SK-N-SH treated with all-trans-retinoic acid at 6 μM for 48 hours (cell line): Measurements from ENCODE around the gene EML1.

Source experiments
- ATAC-seq: fragments of 200-7000 bp; cut with Tn5 transposase; 3 replicates; pipeline ENCODE4 v1.9.1; 2020; ENCODE audit warnings: mild to moderate bottlenecking, moderate library complexity
- ARNTL ChIP-seq: fragments of 450-650 bp; formaldehyde crosslinking; IDR thresholded peaks from 2 replicates; pipeline ENCODE4 v1.5.0; 2020; ENCODE audit warnings: low read depth, mild to moderate bottlenecking, moderate library complexity, borderline replicate concordance
- BACH2 ChIP-seq: fragments of 250-450 bp; sonication (Bioruptor Pico); IDR thresholded peaks from 2 replicates; pipeline ENCODE4 v1.9.0; 2021; ENCODE audit warnings: mild to moderate bottlenecking, borderline replicate concordance
- CSDC2 ChIP-seq: fragments of 250-450 bp; sonication (Bioruptor Pico); IDR thresholded peaks from 2 replicates; pipeline ENCODE4 v1.5.0; 2020; ENCODE audit warnings: mild to moderate bottlenecking, moderate library complexity
- ESRRG ChIP-seq: fragments of 250-450 bp; sonication (Bioruptor Pico); IDR thresholded peaks from 2 replicates; pipeline ENCODE4 v1.6.1; 2021; ENCODE audit warnings: mild to moderate bottlenecking
- GLIS3 ChIP-seq: fragments of 250-450 bp; sonication (Bioruptor Pico); IDR thresholded peaks from 2 replicates; pipeline ENCODE4 v1.5.0; 2020; ENCODE audit warnings: mild to moderate bottlenecking, moderate library complexity
- ISL1 ChIP-seq: fragments of 250-450 bp; sonication (Bioruptor Pico); IDR thresholded peaks from 2 replicates; pipeline ENCODE4 v2.1.2; 2022; ENCODE audit warnings: mild to moderate bottlenecking, moderate library complexity
- OSR1 ChIP-seq: fragments of 250-450 bp; sonication (Bioruptor Pico); IDR thresholded peaks from 2 replicates; pipeline ENCODE4 v1.8.0; 2022; ENCODE audit warnings: moderate library complexity, mild to moderate bottlenecking, inconsistent platforms
- PPARA ChIP-seq: fragments of 250-450 bp; sonication (Bioruptor Pico); IDR thresholded peaks from 2 replicates; pipeline ENCODE4 v1.5.0; 2020; ENCODE audit warnings: mild to moderate bottlenecking, borderline replicate concordance
- SNAI2 ChIP-seq: fragments of 250-450 bp; sonication (Bioruptor Pico); IDR thresholded peaks from 2 replicates; pipeline ENCODE4 v1.5.0; 2020; ENCODE audit warnings: mild to moderate bottlenecking, moderate library complexity
- TCF4 ChIP-seq: fragments of 250-450 bp; sonication (Bioruptor Pico); IDR thresholded peaks from 2 replicates; pipeline ENCODE4 v1.8.0; 2021; ENCODE audit warnings: mild to moderate bottlenecking, moderate library complexity, borderline replicate concordance
- TOX ChIP-seq: fragments of 250-450 bp; sonication (Bioruptor Pico); IDR thresholded peaks from 2 replicates; pipeline ENCODE4 v1.8.0; 2021; ENCODE audit warnings: mild to moderate bottlenecking, moderate library complexity, borderline replicate concordance
- ZC3H10 ChIP-seq: fragments of 250-450 bp; sonication (Bioruptor Pico); IDR thresholded peaks from 2 replicates; pipeline ENCODE4 v1.5.1; 2021; ENCODE audit warnings: mild to moderate bottlenecking, moderate library complexity
- ZFP3 ChIP-seq: fragments of 250-450 bp; sonication (Bioruptor Pico); IDR thresholded peaks from 2 replicates; pipeline ENCODE4 v1.5.0; 2020; ENCODE audit warnings: mild to moderate bottlenecking, moderate library complexity
- ZFP30 ChIP-seq: fragments of 450-650 bp; formaldehyde crosslinking; IDR thresholded peaks from 2 replicates; pipeline ENCODE4 v1.5.0; 2022; ENCODE audit warnings: mild to moderate bottlenecking, moderate library complexity
- ZNF70 ChIP-seq: fragments of 450-650 bp; formaldehyde crosslinking; IDR thresholded peaks from 2 replicates; pipeline ENCODE4 v1.5.0; 2020; ENCODE audit warnings: mild to moderate bottlenecking, moderate library complexity
- ZNF8 ChIP-seq: fragments of 450-650 bp; formaldehyde crosslinking; IDR thresholded peaks from 2 replicates; pipeline ENCODE4 v1.5.0; 2020; ENCODE audit warnings: mild to moderate bottlenecking, moderate library complexity
- TF ChIP-seq, protein P1 (sequence below): fragments of 250-450 bp; sonication (Bioruptor Pico); IDR thresholded peaks from 2 replicates; pipeline ENCODE4 v1.8.0; 2021; ENCODE audit warnings: low read depth, mild to moderate bottlenecking, moderate library complexity, borderline replicate concordance
- TF ChIP-seq, protein P2 (sequence below): fragments of 250-450 bp; sonication (Bioruptor Pico); IDR thresholded peaks from 2 replicates; pipeline ENCODE4 v1.5.1; 2020; ENCODE audit warnings: low read depth, mild to moderate bottlenecking, moderate library complexity
- TF ChIP-seq, protein P3 (sequence below): fragments of 250-450 bp; sonication (Bioruptor Pico); IDR thresholded peaks from 2 replicates; pipeline ENCODE4 v1.8.0; 2020; ENCODE audit warnings: mild to moderate bottlenecking, moderate library complexity, borderline replicate concordance
- TF ChIP-seq, protein P4 (sequence below): fragments of 250-450 bp; sonication (Bioruptor Pico); IDR thresholded peaks from 2 replicates; pipeline ENCODE4 v1.5.1; 2021; ENCODE audit warnings: mild to moderate bottlenecking, moderate library complexity
- TF ChIP-seq, protein P5 (sequence below): fragments of 250-450 bp; sonication (Bioruptor Pico); IDR thresholded peaks from 2 replicates; pipeline ENCODE4 v1.5.0; 2020; ENCODE audit warnings: mild to moderate bottlenecking, moderate library complexity

EML1 gene

DNA sequence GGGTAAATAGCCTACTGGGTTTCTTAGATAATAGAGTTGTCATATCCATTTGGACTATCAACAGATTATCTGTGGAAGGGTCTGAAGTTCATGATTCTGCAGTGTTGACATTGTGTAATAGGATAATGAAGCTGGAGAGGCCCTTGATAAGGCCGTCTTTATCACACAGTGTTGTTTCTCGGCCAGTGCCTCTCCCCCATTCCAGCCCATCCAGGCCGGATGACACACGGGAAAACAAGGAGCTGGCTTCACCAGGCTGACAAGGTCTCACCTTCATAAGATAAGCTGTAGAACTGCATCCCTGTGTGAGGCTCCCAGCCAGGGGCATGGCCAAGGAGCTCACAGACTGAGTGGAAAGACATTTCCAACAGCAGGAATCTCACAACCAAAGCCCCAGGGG lies 8.7 kb upstream of the EML1 start:
- no peak for TF ChIP-seq ESRRG
- TF ChIP-seq ZFP3 (CRISPR knock-in tag): no peak
- no peak for TF ChIP-seq BACH2 (CRISPR knock-in tag)
- TF ChIP-seq OSR1 (CRISPR knock-in tag): no peak
- no peak for TF ChIP-seq ZNF70 (CRISPR knock-in tag)
- TF ChIP-seq ZC3H10 (CRISPR knock-in tag): no peak
- TF ChIP-seq, protein P1, sequence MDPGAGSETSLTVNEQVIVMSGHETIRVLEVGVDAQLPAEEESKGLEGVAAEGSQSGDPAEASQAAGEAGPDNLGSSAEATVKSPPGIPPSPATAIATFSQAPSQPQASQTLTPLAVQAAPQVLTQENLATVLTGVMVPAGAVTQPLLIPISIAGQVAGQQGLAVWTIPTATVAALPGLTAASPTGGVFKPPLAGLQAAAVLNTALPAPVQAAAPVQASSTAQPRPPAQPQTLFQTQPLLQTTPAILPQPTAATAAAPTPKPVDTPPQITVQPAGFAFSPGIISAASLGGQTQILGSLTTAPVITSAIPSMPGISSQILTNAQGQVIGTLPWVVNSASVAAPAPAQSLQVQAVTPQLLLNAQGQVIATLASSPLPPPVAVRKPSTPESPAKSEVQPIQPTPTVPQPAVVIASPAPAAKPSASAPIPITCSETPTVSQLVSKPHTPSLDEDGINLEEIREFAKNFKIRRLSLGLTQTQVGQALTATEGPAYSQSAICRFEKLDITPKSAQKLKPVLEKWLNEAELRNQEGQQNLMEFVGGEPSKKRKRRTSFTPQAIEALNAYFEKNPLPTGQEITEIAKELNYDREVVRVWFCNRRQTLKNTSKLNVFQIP (CRISPR knock-in tag): no peak
- TF ChIP-seq, protein P2, sequence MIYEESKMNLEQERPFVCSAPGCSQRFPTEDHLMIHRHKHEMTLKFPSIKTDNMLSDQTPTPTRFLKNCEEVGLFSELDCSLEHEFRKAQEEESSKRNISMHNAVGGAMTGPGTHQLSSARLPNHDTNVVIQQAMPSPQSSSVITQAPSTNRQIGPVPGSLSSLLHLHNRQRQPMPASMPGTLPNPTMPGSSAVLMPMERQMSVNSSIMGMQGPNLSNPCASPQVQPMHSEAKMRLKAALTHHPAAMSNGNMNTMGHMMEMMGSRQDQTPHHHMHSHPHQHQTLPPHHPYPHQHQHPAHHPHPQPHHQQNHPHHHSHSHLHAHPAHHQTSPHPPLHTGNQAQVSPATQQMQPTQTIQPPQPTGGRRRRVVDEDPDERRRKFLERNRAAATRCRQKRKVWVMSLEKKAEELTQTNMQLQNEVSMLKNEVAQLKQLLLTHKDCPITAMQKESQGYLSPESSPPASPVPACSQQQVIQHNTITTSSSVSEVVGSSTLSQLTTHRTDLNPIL (CRISPR knock-in tag): no peak
- TF ChIP-seq, protein P3, sequence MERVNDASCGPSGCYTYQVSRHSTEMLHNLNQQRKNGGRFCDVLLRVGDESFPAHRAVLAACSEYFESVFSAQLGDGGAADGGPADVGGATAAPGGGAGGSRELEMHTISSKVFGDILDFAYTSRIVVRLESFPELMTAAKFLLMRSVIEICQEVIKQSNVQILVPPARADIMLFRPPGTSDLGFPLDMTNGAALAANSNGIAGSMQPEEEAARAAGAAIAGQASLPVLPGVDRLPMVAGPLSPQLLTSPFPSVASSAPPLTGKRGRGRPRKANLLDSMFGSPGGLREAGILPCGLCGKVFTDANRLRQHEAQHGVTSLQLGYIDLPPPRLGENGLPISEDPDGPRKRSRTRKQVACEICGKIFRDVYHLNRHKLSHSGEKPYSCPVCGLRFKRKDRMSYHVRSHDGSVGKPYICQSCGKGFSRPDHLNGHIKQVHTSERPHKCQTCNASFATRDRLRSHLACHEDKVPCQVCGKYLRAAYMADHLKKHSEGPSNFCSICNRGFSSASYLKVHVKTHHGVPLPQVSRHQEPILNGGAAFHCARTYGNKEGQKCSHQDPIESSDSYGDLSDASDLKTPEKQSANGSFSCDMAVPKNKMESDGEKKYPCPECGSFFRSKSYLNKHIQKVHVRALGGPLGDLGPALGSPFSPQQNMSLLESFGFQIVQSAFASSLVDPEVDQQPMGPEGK (CRISPR knock-in tag): no peak
- no peak for TF ChIP-seq ZFP30
- TF ChIP-seq ZNF8 (CRISPR knock-in tag): no peak
- TF ChIP-seq, protein P4, sequence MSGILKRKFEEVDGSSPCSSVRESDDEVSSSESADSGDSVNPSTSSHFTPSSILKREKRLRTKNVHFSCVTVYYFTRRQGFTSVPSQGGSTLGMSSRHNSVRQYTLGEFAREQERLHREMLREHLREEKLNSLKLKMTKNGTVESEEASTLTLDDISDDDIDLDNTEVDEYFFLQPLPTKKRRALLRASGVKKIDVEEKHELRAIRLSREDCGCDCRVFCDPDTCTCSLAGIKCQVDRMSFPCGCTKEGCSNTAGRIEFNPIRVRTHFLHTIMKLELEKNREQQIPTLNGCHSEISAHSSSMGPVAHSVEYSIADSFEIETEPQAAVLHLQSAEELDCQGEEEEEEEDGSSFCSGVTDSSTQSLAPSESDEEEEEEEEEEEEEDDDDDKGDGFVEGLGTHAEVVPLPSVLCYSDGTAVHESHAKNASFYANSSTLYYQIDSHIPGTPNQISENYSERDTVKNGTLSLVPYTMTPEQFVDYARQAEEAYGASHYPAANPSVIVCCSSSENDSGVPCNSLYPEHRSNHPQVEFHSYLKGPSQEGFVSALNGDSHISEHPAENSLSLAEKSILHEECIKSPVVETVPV: no peak
- TF ChIP-seq TOX (CRISPR knock-in tag): no peak
- TF ChIP-seq TCF4 (CRISPR knock-in tag): no peak
- TF ChIP-seq ARNTL (CRISPR knock-in tag): no peak
- TF ChIP-seq CSDC2: no peak
- TF ChIP-seq PPARA (CRISPR knock-in tag): no peak
- ATAC-seq: no peak

DNA sequence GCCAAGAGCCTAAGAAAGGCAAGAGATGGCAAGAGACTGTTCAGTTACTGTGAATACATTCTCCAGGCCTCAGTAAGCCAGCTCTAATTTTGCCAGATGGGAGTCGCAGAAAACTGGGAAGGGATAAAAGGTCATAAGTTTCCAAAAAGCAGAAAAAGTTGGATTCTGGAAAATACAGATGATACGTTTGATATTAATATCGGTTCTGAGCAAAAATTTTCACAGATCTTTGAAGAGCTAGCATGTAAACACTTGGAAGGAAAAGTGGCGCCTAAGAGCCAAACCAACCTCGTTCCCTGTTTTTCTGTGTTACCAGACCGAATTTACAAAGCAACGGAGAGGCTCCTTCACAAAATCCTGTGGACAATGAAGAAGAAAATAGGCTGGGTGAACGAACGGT lies 7.8 kb upstream of the EML1 start:
- no peak for ATAC-seq
- TF ChIP-seq, protein P4: no peak
- TF ChIP-seq BACH2 (CRISPR knock-in tag) (no peak), ISL1 (CRISPR knock-in tag) (no peak)
- TF ChIP-seq, all 23 proteins: peak for 0

DNA sequence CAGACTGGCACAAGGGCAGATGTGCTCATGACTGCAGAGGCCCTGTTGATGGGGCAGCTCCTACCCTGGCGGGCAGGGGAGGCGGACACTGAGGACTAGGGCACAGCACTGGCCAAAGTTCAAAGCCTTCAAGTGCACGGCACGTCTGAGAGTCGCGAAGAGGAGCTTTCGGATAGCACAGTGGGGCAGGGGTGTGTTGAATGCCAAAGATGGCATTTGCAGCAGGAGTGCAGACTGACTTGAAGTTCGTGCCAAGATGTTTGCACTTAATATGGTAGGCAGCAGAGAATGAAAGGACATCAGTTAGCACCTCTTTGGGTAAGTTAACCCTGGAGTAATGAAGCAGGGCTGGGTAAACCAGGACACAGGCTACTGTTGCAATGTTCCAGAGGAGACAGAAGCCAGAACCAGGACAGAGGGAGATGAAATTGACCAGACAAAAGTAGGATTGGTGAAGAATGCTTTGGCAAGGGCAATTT lies 6.7 kb upstream of the EML1 start:
- TF ChIP-seq SNAI2 (CRISPR knock-in tag): no peak
- TF ChIP-seq BACH2 (CRISPR knock-in tag): no peak
- no peak for TF ChIP-seq TCF4 (CRISPR knock-in tag)
- no peak for TF ChIP-seq ISL1 (CRISPR knock-in tag)
- TF ChIP-seq ZNF70 (CRISPR knock-in tag): no peak
- no peak for TF ChIP-seq GLIS3 (CRISPR knock-in tag)
- TF ChIP-seq, protein P1 (CRISPR knock-in tag): no peak
- no peak for TF ChIP-seq ZFP3 (CRISPR knock-in tag)
- TF ChIP-seq, protein P5, sequence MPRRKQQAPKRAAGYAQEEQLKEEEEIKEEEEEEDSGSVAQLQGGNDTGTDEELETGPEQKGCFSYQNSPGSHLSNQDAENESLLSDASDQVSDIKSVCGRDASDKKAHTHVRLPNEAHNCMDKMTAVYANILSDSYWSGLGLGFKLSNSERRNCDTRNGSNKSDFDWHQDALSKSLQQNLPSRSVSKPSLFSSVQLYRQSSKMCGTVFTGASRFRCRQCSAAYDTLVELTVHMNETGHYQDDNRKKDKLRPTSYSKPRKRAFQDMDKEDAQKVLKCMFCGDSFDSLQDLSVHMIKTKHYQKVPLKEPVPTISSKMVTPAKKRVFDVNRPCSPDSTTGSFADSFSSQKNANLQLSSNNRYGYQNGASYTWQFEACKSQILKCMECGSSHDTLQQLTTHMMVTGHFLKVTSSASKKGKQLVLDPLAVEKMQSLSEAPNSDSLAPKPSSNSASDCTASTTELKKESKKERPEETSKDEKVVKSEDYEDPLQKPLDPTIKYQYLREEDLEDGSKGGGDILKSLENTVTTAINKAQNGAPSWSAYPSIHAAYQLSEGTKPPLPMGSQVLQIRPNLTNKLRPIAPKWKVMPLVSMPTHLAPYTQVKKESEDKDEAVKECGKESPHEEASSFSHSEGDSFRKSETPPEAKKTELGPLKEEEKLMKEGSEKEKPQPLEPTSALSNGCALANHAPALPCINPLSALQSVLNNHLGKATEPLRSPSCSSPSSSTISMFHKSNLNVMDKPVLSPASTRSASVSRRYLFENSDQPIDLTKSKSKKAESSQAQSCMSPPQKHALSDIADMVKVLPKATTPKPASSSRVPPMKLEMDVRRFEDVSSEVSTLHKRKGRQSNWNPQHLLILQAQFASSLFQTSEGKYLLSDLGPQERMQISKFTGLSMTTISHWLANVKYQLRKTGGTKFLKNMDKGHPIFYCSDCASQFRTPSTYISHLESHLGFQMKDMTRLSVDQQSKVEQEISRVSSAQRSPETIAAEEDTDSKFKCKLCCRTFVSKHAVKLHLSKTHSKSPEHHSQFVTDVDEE (CRISPR knock-in tag): no peak
- TF ChIP-seq, protein P4: no peak
- no peak for ATAC-seq
